ENCODE measurements around the gene HUWE1. TPM values are rescaled to one million over a fixed set of nuclear protein-coding genes. Genes with fewer than 3 reads are reported as not detected.
"Not testable (repeated sequence)": the region's sequence is repeated elsewhere in the genome, so short reads cannot be mapped to it uniquely, and the experiment has no call there.

HUWE1 gene
- total RNA-seq, 4 donors from 2014 or later = 76.6 to 112 (median 101) TPM

DNA sequence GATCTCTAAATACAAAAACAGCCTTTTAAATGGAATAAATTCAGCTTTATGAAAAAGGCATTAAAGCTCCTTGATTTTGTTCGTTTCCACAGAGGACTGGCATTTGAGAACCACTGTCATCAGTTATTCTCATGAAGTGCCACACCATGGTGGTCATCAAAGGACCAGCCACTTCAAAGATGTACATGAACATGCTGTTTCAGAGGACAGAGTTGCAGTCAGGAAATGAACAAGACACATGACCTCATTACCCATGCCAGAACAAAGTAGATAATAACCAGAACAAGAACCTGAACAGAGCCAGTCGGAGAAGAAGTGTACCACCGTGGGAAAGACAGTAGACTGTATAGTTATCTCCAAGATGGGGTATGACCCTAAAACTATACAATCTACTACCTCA, 129.7 kb downstream of the HUWE1 start:
- 75 to 88% methylated on average over 3 of the region's 3 CpGs for WGBS, 2 donors

GRCh38 chrX:53550756-53551463, 135.6 kb downstream of the HUWE1 start:
- no peak overlapping the region for H3K4me3 ChIP-seq
- intact Hi-C loops (cut with DNase I) = no loop called here
- no peak overlapping the region for H3K27ac ChIP-seq
- no peak for TF ChIP-seq POLR2A (IDR thresholded peaks at IDR 0.05)
- TF ChIP-seq, protein P1, sequence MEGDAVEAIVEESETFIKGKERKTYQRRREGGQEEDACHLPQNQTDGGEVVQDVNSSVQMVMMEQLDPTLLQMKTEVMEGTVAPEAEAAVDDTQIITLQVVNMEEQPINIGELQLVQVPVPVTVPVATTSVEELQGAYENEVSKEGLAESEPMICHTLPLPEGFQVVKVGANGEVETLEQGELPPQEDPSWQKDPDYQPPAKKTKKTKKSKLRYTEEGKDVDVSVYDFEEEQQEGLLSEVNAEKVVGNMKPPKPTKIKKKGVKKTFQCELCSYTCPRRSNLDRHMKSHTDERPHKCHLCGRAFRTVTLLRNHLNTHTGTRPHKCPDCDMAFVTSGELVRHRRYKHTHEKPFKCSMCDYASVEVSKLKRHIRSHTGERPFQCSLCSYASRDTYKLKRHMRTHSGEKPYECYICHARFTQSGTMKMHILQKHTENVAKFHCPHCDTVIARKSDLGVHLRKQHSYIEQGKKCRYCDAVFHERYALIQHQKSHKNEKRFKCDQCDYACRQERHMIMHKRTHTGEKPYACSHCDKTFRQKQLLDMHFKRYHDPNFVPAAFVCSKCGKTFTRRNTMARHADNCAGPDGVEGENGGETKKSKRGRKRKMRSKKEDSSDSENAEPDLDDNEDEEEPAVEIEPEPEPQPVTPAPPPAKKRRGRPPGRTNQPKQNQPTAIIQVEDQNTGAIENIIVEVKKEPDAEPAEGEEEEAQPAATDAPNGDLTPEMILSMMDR (IDR thresholded peaks at IDR 0.05) = no peak
- no peaks in the 10 kb centered on the region for H3K27me3 ChIP-seq
- DNase-seq = no peak
- peaks cover 10 to 100% (median 26%) of the 10 kb centered on the region in 3 donors for H3K36me3 ChIP-seq
- no peaks in the 10 kb centered on the region for H3K9me3 ChIP-seq
- 93% methylated on average over 8 of the region's 18 CpGs; no CpG with 5 or more reads in 1 of the 2 donors for WGBS, 2 donors
- no peaks in the 10 kb centered on the region for H3K4me1 ChIP-seq

More for the DNA sequence above, 129.7 kb downstream of the HUWE1 start:
- H3K4me3 ChIP-seq = no peak overlapping the region
- no peak overlapping the region for H3K27ac ChIP-seq
- TF ChIP-seq, protein P1 (IDR thresholded peaks at IDR 0.05) = no peak
- TF ChIP-seq POLR2A (IDR thresholded peaks at IDR 0.05) = no peak
- no peaks in the 10 kb centered on the region for H3K9me3 ChIP-seq
- intact Hi-C loops (cut with DNase I) = no loop called here
- no peaks in the 10 kb centered on the region for H3K4me1 ChIP-seq
- DNase-seq = no peak
- H3K36me3 ChIP-seq = peaks cover 6 to 100% (median 29%) of the 10 kb centered on the region in 3 donors
- no peaks in the 10 kb centered on the region for H3K27me3 ChIP-seq

- no peaks in the 10 kb centered on the region for H3K9me3 ChIP-seq
- intact Hi-C loops (cut with DNase I) = no loop called here
- 83 to 100% methylated on average over 5 to 12 of the region's 12 CpGs for WGBS, 2 donors
- DNase-seq = no peak
- H3K4me3 ChIP-seq = no peak overlapping the region
- no peaks in the 10 kb centered on the region for H3K27me3 ChIP-seq
- no peaks in the 10 kb centered on the region for H3K4me1 ChIP-seq
- peaks cover 10 to 100% (median 22%) of the 10 kb centered on the region in 3 donors for H3K36me3 ChIP-seq
- TF ChIP-seq, protein P1 (IDR thresholded peaks at IDR 0.05) = no peak
- TF ChIP-seq POLR2A (IDR thresholded peaks at IDR 0.05) = no peak
- no peak overlapping the region for H3K27ac ChIP-seq
Measured at GRCh38 chrX:53547668-53548067, 138.9 kb downstream of the HUWE1 start.

- intact Hi-C loops (cut with DNase I) = no loop called here
- Histone ChIP-seq H3K4me1 (no peaks in the 10 kb centered on the region), H3K4me3 (no peak overlapping the region), H3K9me3 (no peaks in the 10 kb centered on the region), H3K27me3 (no peaks in the 10 kb centered on the region), H3K36me3 (peaks cover 0 to 100% (median 14%) of the 10 kb centered on the region in 3 donors), H3K27ac (no peak overlapping the region)
- 81% methylated on average over 9 of the region's 9 CpGs; no CpG with 5 or more reads in 1 of the 2 donors for WGBS, 2 donors
- TF ChIP-seq POLR2A (IDR thresholded peaks at IDR 0.05) = no peak
- TF ChIP-seq, protein P1 (IDR thresholded peaks at IDR 0.05) = no peak
- DNase-seq = no peak
Measured at GRCh38 chrX:53544936-53545335, 141.6 kb downstream of the HUWE1 start.

GRCh38 chrX:53538781-53539180, 147.7 kb downstream of the HUWE1 start:
- Histone ChIP-seq H3K36me3 (peaks cover 13 to 100% (median 43%) of the 10 kb centered on the region in 3 donors), H3K4me1 (no peaks in the 10 kb centered on the region), H3K27ac (no peak overlapping the region), H3K27me3 (no peaks in the 10 kb centered on the region), H3K9me3 (no peaks in the 10 kb centered on the region), H3K4me3 (no peak overlapping the region)
- DNase-seq = no peak
- intact Hi-C loops (cut with DNase I) = no loop called here
- WGBS, 2 donors = 53 to 94% methylated on average over 3 to 7 of the region's 8 CpGs
- no peak for TF ChIP-seq POLR2A (IDR thresholded peaks at IDR 0.05)
- TF ChIP-seq, protein P1 (IDR thresholded peaks at IDR 0.05) = no peak

DNA sequence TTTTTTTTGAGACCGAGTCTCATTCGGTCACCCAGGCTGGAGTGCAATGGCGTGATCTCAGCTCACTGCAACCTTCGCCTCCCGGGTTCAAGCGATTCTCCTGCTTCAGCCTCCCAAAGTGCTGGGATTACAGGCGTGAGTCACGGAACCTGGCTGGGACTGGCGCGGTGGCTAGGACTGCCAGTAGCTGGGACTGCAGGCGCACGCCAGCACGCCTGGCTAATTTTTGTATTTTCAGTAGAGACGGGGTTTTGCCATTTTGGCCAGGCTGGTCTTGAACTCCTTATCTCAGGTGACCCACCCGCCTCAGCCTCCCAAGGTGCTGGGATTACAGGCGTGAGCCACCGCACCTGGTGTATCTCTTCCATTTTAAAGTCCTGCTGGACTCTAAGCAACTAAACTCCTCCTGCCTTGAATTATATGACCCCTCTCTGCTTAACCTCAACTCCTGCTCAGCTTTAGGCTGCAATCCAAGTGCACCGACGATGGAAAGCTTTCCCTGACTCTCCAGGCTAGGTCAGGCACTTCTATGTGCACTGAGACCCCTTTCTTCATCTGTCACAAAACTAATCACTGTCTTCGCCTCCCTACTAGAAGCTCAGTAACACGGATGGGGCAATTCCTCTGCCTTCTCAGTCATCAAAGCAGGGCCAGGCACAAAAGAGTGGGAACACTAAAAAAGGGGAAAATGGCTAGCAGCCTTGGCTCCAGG, 155.1 kb downstream of the HUWE1 start:
- intact Hi-C loops (cut with DNase I) = not testable (repeated sequence)
- 64 to 83% methylated on average over 3 to 13 of the region's 21 CpGs for WGBS, 2 donors

More for the DNA sequence above, 155.1 kb downstream of the HUWE1 start:
- H3K27me3 ChIP-seq, H3K9me3 ChIP-seq, H3K27ac ChIP-seq, H3K4me3 ChIP-seq, DNase-seq, H3K4me1 ChIP-seq: not testable (repeated sequence)
- peaks cover 18 to 42% (median 19%) of the 10 kb centered on the region in 3 donors for H3K36me3 ChIP-seq
